ENCODE results near the gene UGDH.
"Not testable (repeated sequence)": the region's sequence is repeated elsewhere in the genome, so short reads cannot be mapped to it uniquely, and the experiment has no call there.

UGDH gene

GRCh38 chr4:39527296-39528060, at the start of gene UGDH:
Gene UGDH, minus strand, starts transcription at chr4:39527439. Its CDS starts 5,927 bp downstream, at chr4:39521512.
- peak; percentile 90 for DNase-seq

DNA sequence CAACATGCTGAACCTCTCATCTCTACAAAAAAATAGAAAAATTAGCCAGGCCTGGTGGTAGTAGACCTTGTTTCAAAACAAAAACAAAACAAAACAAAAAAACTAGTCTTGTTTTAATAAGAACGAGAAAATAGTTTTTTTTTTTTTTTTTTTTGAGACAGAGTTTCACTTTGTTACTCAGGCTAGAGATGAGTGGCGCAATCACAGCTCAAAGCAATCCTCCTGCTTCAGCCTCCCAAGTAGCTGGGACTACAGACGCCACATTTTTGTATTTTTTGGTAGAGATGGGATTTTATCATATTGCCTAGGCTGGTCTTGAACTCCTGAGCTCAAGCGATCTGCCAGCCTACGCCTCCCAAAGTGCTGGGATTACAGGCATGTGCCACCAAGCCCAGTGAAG, 47.7 kb upstream of the UGDH start:
- DNase-seq: no peak

DNA sequence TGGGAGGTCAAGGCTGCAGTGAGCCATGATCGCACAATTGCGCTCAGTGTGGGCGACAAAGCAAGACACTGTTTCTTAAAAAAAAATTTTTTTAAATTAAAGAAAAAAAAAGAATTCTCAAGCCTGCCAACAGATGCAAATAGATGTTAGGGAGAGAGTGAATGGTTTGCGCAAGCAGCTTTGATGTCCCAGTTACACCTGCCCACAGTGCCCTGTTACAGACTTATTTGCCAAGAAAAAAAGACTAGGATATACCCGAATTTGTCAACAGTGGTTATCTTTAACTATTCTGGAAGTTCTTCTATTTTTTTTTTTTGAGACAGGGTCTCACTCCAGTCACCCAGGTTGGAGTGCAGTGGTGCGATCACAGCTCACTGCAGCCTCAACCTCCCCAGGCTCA, 44.3 kb upstream of the UGDH start:
- no peak for DNase-seq

- DNase-seq: no peak
Observed at GRCh38 chr4:39571054-39571453, 43.8 kb upstream of the UGDH start.

- DNase-seq: no peak
Observed at GRCh38 chr4:39569209-39569608, 42.0 kb upstream of the UGDH start.

DNA sequence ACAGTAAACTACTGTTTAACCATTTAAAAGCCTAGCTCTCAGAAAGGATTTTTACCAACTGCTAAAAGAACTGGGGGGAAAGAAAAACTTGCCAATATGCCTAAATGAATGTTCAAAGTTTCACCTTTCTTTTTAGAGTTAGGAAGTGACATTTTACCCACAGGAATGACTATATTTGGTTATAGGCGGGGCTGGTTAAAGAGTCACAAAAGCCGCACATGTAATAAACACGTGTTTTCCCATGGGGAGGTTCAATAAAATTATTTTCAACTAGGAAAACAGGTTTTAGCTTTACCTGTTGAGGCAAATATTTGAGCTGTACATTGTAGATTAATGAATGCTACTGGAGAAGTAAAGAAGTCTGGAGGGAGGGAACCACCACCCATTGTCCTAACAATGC, 41.6 kb upstream of the UGDH start:
- peak; percentile 15 for DNase-seq

GRCh38 chr4:39565878-39566600, 38.8 kb upstream of the UGDH start:
- no peak for DNase-seq

DNA sequence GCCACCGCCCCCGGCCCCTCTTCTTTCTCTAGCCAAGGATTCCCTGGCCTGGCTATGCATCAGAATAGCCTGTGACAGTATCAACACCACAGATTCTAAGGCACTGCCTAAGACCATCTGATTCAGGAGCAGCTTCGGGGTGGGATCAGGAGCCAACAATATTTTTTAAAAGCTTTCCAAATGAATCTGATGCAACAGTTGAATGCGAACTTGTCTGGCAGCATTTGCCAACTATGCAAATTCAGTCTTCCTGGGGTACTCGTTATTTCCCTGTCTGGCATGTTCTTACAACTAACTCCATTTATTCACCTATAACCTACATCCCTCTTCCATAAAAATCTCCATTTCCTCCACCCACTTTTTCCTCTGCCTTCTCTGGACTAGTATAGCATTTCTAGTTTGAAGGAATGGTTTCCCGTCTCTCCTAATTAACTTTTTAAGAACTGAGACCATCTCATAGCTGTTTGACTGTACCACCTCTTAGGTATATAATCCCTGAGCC, 36.2 kb upstream of the UGDH start:
- DNase-seq: no peak

DNA sequence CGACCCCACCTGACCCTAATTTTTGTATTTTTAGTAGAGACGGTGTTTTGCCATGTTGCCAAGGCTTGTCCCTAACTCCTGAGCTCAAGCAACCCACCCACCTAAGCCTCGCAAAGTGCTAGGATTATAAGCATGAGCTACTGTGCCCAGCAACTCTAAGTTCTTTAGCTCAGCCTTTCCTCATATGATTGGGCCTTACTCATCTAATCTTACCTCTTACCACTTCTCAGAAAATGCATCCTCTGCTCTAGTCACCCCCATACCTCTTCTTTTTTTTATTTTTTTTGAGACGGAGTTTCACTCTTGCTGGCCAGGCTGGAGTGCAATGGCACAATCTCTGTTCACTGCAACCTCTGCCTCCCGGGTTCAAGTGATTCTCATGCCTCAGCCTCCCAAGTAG, 35.6 kb upstream of the UGDH start:
- no peak for DNase-seq

DNA sequence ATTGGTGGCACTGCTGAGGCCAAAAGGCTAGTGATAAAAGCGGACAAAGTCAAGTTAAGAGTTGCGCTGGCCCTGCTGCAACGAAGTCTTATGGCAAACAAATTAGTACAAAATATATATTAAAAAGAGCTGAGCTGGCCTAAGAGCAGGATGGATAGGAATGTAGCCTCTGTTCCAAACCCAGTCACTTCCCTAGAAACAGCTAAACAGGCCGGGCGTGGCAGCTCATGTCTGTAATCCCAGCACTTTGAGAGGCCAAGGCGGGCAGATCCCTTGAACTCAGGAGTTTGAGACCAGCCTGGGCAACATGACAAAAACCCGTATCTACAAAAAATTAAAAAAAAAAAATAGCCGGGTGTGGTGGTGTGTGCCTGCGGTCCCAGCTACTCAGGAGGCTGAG, 32.4 kb upstream of the UGDH start:
- no peak for DNase-seq

DNA sequence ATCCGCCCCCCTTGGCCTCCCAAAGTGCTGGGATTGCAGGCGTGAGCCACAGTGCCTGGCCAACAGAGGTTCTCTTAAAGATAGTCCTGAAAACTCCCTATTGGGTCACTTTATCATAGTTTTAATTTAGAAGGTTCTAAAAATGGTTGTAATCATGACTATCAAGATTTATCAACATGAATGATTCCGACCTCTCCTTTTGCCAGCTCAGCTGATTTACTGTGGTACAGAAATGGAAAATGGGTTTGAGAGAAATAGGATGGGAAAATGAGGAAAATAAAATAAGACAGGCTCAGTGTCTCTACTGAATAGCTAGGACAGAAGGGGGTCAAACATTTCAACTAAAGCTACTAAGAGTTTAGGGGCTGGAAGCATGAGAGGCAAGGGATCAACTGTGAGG, 28.2 kb upstream of the UGDH start:
- DNase-seq: no peak

- no peak for DNase-seq
Observed at GRCh38 chr4:39548425-39549067, 21.3 kb upstream of the UGDH start.

GRCh38 chr4:39544580-39545315, 17.5 kb upstream of the UGDH start:
- DNase-seq: no peak

DNA sequence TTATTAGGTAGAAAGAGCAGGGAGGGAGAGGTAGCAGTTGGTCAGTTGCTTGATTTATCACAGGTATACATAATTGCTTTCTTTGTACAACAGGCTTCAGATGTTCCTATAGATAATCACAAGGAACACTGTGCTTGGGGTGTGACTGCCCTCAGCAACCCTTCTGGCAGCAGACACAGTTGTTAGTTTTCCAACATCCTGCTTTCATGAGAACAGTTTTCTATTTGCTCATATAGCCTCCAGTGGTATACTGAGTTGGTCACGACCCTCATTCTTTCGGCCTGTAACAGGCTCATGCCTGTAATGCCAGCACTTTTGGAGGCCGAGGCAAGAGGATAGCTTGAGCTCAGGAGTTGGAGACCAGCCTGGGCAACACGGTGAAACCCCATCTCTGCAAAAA, 16.8 kb upstream of the UGDH start:
- DNase-seq: not testable (repeated sequence)

DNA sequence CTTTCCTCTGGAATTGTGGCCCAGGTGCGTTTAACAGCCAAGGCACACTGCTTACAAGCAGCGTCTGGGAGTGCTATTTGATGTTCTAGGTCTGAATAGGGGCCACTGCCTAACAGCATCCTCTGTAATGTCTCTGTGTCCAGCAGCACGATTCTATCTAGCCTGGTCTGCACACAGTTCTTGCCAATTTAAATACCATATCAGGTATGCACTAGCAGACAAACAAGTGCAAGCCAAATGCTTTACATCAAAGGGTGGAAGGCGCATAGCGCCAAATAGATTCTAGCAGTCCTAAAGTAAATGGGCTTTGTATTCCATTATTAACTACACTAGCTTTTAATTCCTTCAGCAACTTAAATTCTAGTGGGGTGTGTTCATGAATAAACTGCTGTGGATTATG, 15.8 kb upstream of the UGDH start:
- DNase-seq: no peak

GRCh38 chr4:39542611-39543012, 15.4 kb upstream of the UGDH start:
- no peak for DNase-seq

- no peak for DNase-seq
Observed at GRCh38 chr4:39541987-39542610, 14.9 kb upstream of the UGDH start.

DNA sequence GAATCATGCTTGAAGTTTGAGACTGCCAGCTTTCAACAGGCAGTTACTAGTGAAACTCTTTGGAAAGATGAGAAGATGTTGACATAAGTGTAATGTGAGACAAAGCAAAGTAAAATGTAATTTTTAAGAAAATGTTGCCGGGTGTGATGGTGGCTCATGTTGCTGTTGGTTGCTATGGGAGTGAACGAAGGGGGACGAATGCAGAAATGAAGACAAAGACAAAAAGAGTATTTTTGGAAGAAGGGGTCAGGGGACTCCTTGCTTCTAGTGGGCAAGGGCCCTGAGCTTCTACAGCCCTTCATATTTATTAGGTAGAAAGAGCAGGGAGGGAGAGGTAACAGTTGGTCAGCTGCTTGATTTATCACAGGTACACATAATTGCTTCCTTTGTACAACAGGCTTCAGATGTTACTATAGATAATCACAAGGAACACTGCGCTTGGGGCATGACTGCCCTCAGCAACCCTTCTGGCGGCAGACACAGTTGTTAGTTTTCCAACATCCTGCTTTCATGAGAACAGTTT, 11.9 kb upstream of the UGDH start:
- DNase-seq: no peak

GRCh38 chr4:39533541-39533940, 6.3 kb upstream of the UGDH start:
- no peak for DNase-seq

GRCh38 chr4:39532237-39532636, 5.0 kb upstream of the UGDH start:
- not testable (repeated sequence) for DNase-seq

DNA sequence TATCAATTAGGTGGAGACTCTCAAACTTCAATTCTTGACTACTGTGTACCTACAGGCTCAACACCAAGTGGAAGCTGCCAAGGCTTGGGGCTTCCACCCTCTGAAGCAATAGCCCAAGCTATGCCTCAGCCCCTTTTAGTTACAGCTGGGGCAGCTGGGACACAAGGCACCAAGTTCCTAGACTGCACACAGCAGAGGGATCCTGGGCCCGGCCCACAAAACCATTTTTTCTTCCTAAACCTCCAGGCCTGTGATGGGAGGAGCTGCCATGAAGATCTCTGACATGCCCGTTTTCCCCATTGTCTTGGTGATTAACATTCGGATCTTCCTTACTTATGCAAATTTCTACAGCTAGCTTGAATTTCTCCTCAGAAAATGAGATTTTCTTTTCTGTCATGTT, 3.4 kb upstream of the UGDH start:
- no peak for DNase-seq

DNA sequence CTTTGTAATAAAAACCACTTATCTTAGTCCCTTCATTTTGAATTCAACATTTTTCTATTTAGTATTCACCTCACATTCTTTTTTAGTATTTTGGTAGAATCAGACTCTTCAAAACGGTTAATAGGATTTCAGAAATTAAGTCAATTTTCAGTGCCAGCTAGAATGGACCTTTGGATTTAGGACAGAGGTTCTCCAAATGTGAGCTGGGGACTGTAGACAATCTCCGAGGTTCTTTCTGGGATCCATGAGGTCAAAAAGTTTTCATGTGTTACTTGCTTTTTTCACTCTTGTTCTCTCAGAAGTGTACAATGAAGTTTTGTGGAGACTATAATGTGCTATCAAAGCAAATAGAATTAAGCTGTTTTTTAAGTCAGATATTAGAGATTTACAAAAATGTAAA, 2.3 kb upstream of the UGDH start:
- no peak for DNase-seq
